K562 (cell line): Measurements from ENCODE around the gene RPLP2. TPM values are rescaled to one million over a fixed set of nuclear protein-coding genes. Genes with fewer than 3 reads are reported as not detected.

ENCODE experiments used
- ARID3B ChIP-seq: fragments of 250-450 bp; sonication (Bioruptor Pico); IDR thresholded peaks from 2 replicates; pipeline ENCODE4 v1.4.0; 2020; ENCODE audit warnings: borderline replicate concordance
- ARNT ChIP-seq, 2 experiments: fragments of 450-650 bp; IDR thresholded peaks; 2 replicates each; pipeline ENCODE4 v1.6.1; 2016; ENCODE audit warnings: mild to moderate bottlenecking in 1 of 2
- BRF1 ChIP-seq: IDR thresholded peaks from 3 replicates; pipeline ENCODE4 v1.6.1; 2011; ENCODE audit warnings: borderline replicate concordance, mild to moderate bottlenecking; ENCODE audit not compliant: insufficient read length; ENCODE audit errors: extremely low read depth
- CEBPG ChIP-seq, 3 experiments: fragments of 200-800 bp in 1 of 3; sonication (Bioruptor generic) in 1 of 3; sonication (generic) in 1 of 3; formaldehyde crosslinking in 1 of 3; IDR thresholded peaks in 2 of 3; conservative IDR thresholded peaks in 1 of 3; 2 replicates each; pipeline versions ENCODE4 v1.6.1 to v1.8.0; 2016 to 2022; ENCODE audit warnings: missing compliant biosample characterization in 2 of 3, missing genetic modification characterization in 2 of 3, mild to moderate bottlenecking in 1 of 3, missing genetic modification reagents in 1 of 3
- CXXC5 ChIP-seq: fragments of 250-450 bp; sonication (Bioruptor Pico); IDR thresholded peaks from 2 replicates; pipeline ENCODE4 v1.8.0; 2022; ENCODE audit warnings: inconsistent platforms, mild to moderate bottlenecking, moderate library complexity
- KDM5B ChIP-seq: fragments of 200-600 bp; sonication (generic); IDR thresholded peaks from 2 replicates; pipeline ENCODE4 v1.6.1; 2012; ENCODE audit warnings: low read depth, mild to moderate bottlenecking, moderate library complexity, low read length, control low read depth, inconsistent platforms; ENCODE audit not compliant: insufficient replicate concordance
- KLF6 ChIP-seq: fragments of 250-450 bp; sonication (Bioruptor Pico); IDR thresholded peaks from 2 replicates; pipeline ENCODE4 v1.4.0; 2020; ENCODE audit warnings: mild to moderate bottlenecking, moderate library complexity, borderline replicate concordance
- MCM3 ChIP-seq: fragments of 450-650 bp; IDR thresholded peaks from 2 replicates; pipeline ENCODE4 v1.6.1; 2016
- MNT ChIP-seq, 2 experiments: fragments of 450-650 bp; conservative IDR thresholded peaks; 2 replicates each; pipeline ENCODE4 v1.6.1; 2017; ENCODE audit warnings: mild to moderate bottlenecking in 2 of 2, moderate library complexity in 2 of 2
- NBN ChIP-seq: fragments of 450-650 bp; IDR thresholded peaks from 2 replicates; pipeline ENCODE4 v1.6.1; 2016; ENCODE audit warnings: low read depth, mild to moderate bottlenecking
- PHB2 ChIP-seq: fragments of 450-650 bp; IDR thresholded peaks from 2 replicates; pipeline ENCODE4 v1.6.1; 2017; ENCODE audit warnings: low read depth
- PURB ChIP-seq: sonication (generic); formaldehyde crosslinking; IDR thresholded peaks from 2 replicates; pipeline ENCODE4 v1.9.0; 2021; ENCODE audit warnings: low read depth, mild to moderate bottlenecking, missing genetic modification reagents
- RB1 ChIP-seq: fragments of 450-650 bp; IDR thresholded peaks from 2 replicates; pipeline ENCODE4 v1.6.1; 2017; ENCODE audit warnings: low read depth, mild to moderate bottlenecking
- SMARCA5 ChIP-seq: fragments of 450-650 bp; IDR thresholded peaks from 2 replicates; pipeline ENCODE4 v1.6.1; 2016
- SPI1 ChIP-seq: IDR thresholded peaks from 2 replicates; pipeline ENCODE4 v1.6.1; 2011; ENCODE audit warnings: low read depth, low read length, control low read depth, borderline replicate concordance
- YY1 ChIP-seq, 3 experiments: IDR thresholded peaks; 2 replicates each; pipeline ENCODE4 v1.6.1; 2011; ENCODE audit warnings: low read length in 2 of 3, mild to moderate bottlenecking in 2 of 3, moderate library complexity in 2 of 3, borderline replicate concordance in 1 of 3, control low read depth in 1 of 3, low read depth in 1 of 3; ENCODE audit not compliant: insufficient read depth in 3 of 3, insufficient replicate concordance in 2 of 3, control insufficient read depth in 1 of 3, insufficient read length in 1 of 3; ENCODE audit errors: extremely low read depth in 1 of 3
- ZMIZ1 ChIP-seq, 2 experiments: fragments of 150-350 bp in 1 of 2; IDR thresholded peaks; 2 replicates each; pipeline ENCODE4 v1.6.1; 2012 to 2016; ENCODE audit warnings: low read depth in 2 of 2, low read length in 2 of 2, mild to moderate bottlenecking in 1 of 2, moderate library complexity in 1 of 2
- ZNF431 ChIP-seq: sonication (generic); formaldehyde crosslinking; IDR thresholded peaks from 2 replicates; pipeline ENCODE4 v1.8.0; 2022; ENCODE audit warnings: mild to moderate bottlenecking, missing genetic modification reagents
- polyA plus RNA-seq, 8 experiments: library from polyadenylated mRNA; depleted of rRNA in 4 of 8; stranded (reverse) in 5 of 8; unstranded in 3 of 8; fragments of >200 nt; fragmentation: Nextera tagmentation in 2 of 8; fragmentation: Illumina TruSeq in 1 of 8; extraction: Ambion mirVana in 2 of 8; extraction: Trizol in 1 of 8; gene quantifications; 2 replicates each; pipeline versions ENCODE4 v1.2.1 to v1.2.3, GENCODE V29; 2011 to 2014; ENCODE audit warnings: inconsistent platforms in 1 of 8, missing spikeins in 1 of 8
- total RNA-seq, 7 experiments: library from RNA; depleted of rRNA in 6 of 7; stranded (reverse); fragments of >200 nt in 6 of 7; fragmentation: Illumina TruSeq in 2 of 7; extraction: Trizol in 2 of 7; gene quantifications; 2 replicates each; pipeline versions ENCODE4 v1.2.1 to v1.2.3, GENCODE V29; 2011 to 2021; ENCODE audit warnings: low replicate concordance in 1 of 7

RPLP2 gene
- total and polyA plus RNA-seq, 9 of the 15 experiments (the other 6 are each of a cell fraction or from before 2014, with no cell fraction given), result 528 to 3,807 (median 1,633) TPM

DNA sequence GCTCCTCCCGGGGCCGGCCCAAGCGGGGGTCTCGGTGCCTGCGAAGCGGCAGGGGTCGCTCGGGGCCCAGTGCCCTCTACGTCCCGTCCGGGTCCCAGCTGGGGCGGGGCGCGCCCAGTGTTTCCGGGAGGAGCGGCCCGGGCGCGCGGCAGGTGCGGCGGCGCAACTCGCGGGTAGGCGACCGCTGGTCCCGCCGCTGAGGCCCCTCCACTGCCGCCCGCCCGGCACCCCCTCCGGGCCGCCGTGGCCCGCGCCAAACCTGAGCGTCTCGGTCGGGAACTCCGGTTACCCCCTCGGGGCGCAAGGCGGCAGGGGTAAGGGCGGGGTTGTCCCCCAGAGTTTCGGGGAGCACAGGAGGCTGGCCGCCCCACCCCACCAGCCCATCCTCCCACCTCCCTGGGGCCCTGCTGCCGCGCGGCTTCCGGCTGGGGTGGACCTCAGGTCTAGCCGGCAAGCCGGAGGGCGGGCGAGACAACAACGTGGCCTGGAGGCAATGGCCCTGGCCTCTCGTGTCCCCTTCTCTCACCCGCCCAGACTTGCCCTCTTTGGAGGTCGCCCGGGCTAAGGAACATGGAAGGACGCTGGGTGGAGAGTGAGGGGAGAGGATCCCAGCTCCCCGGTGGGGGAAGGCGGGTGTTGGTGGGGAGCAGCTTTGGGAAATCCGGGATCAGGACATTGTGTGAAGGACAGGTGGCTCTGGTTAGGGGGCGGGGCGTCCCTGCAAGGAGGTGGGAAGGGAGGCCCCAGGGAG, 17.6 kb downstream of the RPLP2 start (continued):
- TF ChIP-seq MCM3, result no peak
- 0 out of 2 replicates have a peak, but pooled peaks have one; percentile 62 for TF ChIP-seq SMARCA5
- no peak for TF ChIP-seq BRF1
- TF ChIP-seq ZNF431 (CRISPR knock-in tag), result 0 out of 2 replicates have a peak, but pooled peaks have one; percentile 29
- no peak for TF ChIP-seq ZMIZ1 (IDR thresholded peaks at IDR 0.05; ENCODE audit: low read depth in 2 of 2, low read length in 2 of 2)
- no peak for TF ChIP-seq PURB
- no peak for TF ChIP-seq ARNT (IDR thresholded peaks at IDR 0.05)
- no peak for TF ChIP-seq SPI1
- TF ChIP-seq CEBPG (CRISPR knock-in tag; IDR thresholded peaks at IDR 0.05), result 0 out of 2 replicates have a peak, but pooled peaks have one; percentile 5
- TF ChIP-seq CEBPG (tag; conservative IDR thresholded peaks at IDR 0.05 in 1 of 2, IDR thresholded peaks at IDR 0.05 in 1 of 2), result no peak; a peak in 1 of 4 replicates
- TF ChIP-seq PHB2, result no peak
- peak; percentile 66 for TF ChIP-seq KDM5B
- TF ChIP-seq MNT (conservative IDR thresholded peaks at IDR 0.05), result peak; percentile 82 to 91
- TF ChIP-seq KLF6 (CRISPR knock-in tag), result 0 out of 2 replicates have a peak, but pooled peaks have one; percentile 26
- TF ChIP-seq NBN, result no peak
- TF ChIP-seq YY1 (IDR thresholded peaks at IDR 0.05; ENCODE audit: borderline replicate concordance in 1 of 3, control insufficient read depth in 1 of 3, extremely low read depth in 1 of 3, insufficient read depth in 3 of 3, insufficient read length in 1 of 3, insufficient replicate concordance in 2 of 3, low read depth in 1 of 3, low read length in 2 of 3), result peak in 1 of 3 experiments; percentile 40
- TF ChIP-seq ARID3B (CRISPR knock-in tag), result no peak
- TF ChIP-seq RB1, result peak; percentile 72; the same call in 1 of the 2 replicates
- TF ChIP-seq CXXC5 (CRISPR knock-in tag), result peak; percentile 79
